ENCODE results near the gene KCTD4.

The KCTD4 gene

DNA sequence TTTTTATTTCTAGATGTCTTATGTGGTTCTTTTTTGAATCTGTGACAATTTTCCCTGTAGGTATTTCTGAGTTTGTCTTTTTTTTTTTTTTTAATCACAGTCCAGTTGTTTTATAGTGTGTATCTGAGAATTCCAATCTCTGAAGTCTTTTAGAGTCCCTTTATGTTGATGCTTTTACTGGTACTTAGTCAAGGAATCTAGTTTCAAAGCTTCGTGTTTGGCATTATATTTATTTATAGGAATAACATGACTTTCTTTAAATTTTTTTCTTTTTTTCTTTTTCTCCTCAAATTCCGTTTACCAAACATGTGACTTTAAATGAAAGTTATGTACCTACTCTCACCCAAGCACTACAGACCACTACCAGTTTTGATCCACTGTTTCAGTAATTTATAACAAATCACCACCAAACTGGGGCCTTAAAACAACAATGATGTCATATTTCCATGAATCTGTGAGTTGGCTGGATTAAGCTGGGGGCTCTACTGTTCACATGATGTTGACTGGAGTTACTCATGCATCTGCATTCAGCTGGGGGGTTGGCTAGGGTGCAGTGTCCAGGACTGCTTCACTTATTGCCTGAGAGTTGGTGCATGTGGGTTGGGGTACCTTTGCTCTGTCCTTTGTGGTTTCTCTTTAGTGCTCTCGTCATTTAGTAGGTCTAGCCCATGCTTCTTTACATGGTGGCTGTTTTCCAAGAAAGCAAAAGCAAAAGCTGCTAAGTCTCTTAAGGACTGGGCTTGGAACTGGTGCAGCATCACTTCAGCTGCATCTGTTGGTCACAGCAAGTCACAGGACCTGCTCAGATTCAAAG, 22.3 kb downstream of the KCTD4 start:
- Histone ChIP-seq H3K4me3 (no peak overlapping the region), H3K27ac (no peak overlapping the region), H3K4me1 (peaks cover 0 to 9% (median 6%) of the 10 kb centered on the region in 4 donors), H3K27me3 (no peaks in the 10 kb centered on the region), H3K9me3 (no peaks in the 10 kb centered on the region), H3K36me3 (peaks cover 0 to 4% (median 0%) of the 10 kb centered on the region in 3 donors)
- no peak for DNase-seq
- TF ChIP-seq, protein P1, sequence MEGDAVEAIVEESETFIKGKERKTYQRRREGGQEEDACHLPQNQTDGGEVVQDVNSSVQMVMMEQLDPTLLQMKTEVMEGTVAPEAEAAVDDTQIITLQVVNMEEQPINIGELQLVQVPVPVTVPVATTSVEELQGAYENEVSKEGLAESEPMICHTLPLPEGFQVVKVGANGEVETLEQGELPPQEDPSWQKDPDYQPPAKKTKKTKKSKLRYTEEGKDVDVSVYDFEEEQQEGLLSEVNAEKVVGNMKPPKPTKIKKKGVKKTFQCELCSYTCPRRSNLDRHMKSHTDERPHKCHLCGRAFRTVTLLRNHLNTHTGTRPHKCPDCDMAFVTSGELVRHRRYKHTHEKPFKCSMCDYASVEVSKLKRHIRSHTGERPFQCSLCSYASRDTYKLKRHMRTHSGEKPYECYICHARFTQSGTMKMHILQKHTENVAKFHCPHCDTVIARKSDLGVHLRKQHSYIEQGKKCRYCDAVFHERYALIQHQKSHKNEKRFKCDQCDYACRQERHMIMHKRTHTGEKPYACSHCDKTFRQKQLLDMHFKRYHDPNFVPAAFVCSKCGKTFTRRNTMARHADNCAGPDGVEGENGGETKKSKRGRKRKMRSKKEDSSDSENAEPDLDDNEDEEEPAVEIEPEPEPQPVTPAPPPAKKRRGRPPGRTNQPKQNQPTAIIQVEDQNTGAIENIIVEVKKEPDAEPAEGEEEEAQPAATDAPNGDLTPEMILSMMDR (IDR thresholded peaks at IDR 0.05): no peak
- intact Hi-C loops (cut with DNase I; ENCODE audit: low total_unique reads): no loop called here

DNA sequence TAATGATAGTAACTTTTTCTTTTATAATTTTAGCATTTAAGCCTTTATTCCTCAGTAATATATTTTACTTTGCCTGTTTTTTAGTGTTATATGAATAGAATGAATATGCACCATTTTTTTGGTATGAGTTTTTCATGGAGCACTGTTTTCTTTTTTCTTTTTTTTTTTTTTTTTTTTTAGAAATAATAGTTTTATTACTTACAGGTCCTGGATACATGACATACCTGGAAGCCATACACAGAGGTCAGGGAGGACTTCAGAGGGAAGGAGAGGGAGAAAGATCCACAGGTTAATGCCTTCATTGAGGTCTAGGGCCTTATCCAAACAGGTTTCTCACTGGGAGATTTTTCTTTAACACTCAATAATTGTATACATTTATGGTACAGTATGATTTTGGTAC, 26.4 kb downstream of the KCTD4 start:
- peaks cover 0 to 9% (median 6%) of the 10 kb centered on the region in 4 donors for H3K4me1 ChIP-seq
- TF ChIP-seq, protein P1 (IDR thresholded peaks at IDR 0.05): no peak
- intact Hi-C loops (cut with DNase I; ENCODE audit: low total_unique reads): no loop called here

DNA sequence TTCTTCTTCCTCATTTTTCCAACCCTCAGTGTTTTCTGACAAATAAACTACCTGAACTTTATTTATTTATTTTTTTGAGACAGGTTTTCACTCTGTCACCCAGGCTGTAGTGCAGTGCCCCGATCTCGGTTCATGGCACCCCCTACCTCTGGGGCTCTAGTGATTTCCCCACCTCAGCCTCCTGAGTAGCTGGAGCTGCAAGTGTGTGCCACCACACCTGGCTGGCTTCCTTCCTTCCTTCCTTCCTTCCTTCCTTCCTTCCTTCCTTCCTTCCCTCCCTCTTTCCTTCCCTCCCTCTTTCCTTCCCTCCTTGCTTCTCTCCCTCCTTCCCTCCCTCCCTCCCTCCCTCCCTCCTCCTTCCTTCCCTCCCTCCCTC, 32.3 kb downstream of the KCTD4 start:
- Histone ChIP-seq H3K9me3 (no peaks in the 10 kb centered on the region), H3K4me1 (no peaks in the 10 kb centered on the region), H3K36me3 (no peaks in the 10 kb centered on the region), H3K4me3 (no peak overlapping the region), H3K27ac (no peak overlapping the region), H3K27me3 (no peaks in the 10 kb centered on the region)
- TF ChIP-seq, protein P1 (IDR thresholded peaks at IDR 0.05): no peak
- no peak for DNase-seq
- intact Hi-C loops (cut with DNase I; ENCODE audit: low total_unique reads): no loop called here

More for the DNA sequence above, 26.4 kb downstream of the KCTD4 start:
- Histone ChIP-seq H3K36me3 (no peaks in the 10 kb centered on the region), H3K27ac (no peak overlapping the region), H3K27me3 (no peaks in the 10 kb centered on the region), H3K4me3 (no peak overlapping the region), H3K9me3 (no peaks in the 10 kb centered on the region)
- no peak for DNase-seq

- H3K27ac ChIP-seq: no peak overlapping the region
- TF ChIP-seq, protein P1 (IDR thresholded peaks at IDR 0.05): no peak
- no peaks in the 10 kb centered on the region for H3K27me3 ChIP-seq
- H3K4me3 ChIP-seq: no peak overlapping the region
- H3K36me3 ChIP-seq: no peaks in the 10 kb centered on the region
- H3K4me1 ChIP-seq: peaks cover 0 to 3% (median 0%) of the 10 kb centered on the region in 4 donors
- no peaks in the 10 kb centered on the region for H3K9me3 ChIP-seq
- intact Hi-C loops (cut with DNase I; ENCODE audit: low total_unique reads): no loop called here
- DNase-seq: no peak
Observed at GRCh38 chr13:45167611-45168554, 33.0 kb downstream of the KCTD4 start.

DNA sequence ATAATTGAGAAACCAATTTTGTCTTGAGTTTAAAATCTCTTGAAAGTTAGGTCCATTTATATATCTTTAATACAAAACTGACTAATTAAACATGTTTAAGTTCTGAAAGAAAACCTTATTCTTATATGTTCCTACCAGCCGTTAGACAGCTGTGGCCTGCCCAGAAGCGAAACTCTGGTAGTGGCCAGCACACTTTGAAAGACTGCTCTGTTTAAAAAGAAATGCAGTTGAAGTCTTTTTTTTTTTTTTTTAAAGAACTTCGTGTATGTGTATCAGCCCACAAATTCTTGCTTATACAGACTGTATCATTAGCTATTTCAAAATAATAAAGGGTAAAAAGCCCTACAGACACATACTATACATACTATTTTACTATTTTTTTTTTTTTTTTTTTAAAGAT, 34.0 kb downstream of the KCTD4 start:
- no peaks in the 10 kb centered on the region for H3K36me3 ChIP-seq
- H3K4me1 ChIP-seq: peaks cover 0 to 3% (median 0%) of the 10 kb centered on the region in 4 donors
- intact Hi-C loops (cut with DNase I; ENCODE audit: low total_unique reads): no loop called here
- H3K9me3 ChIP-seq: no peaks in the 10 kb centered on the region
- DNase-seq: no peak
- TF ChIP-seq, protein P1 (IDR thresholded peaks at IDR 0.05): no peak
- H3K27me3 ChIP-seq: no peaks in the 10 kb centered on the region
- H3K4me3 ChIP-seq: no peak overlapping the region
- H3K27ac ChIP-seq: no peak overlapping the region
